HG03457 (cell line): ENCODE measurements around the gene ZNF14.
"Not testable (repeated sequence)": the region's sequence is repeated elsewhere in the genome, so short reads cannot be mapped to it uniquely, and the experiment has no call there.

Experiments
- ATAC-seq: cut with Tn5 transposase; IDR thresholded peaks from one replicate; pipeline ENCODE4 v1.9.1; 2021; ENCODE audit warnings: moderate number of reproducible peaks; ENCODE audit not compliant: unreplicated experiment

Gene ZNF14

GRCh38 chr19:19747357-19748220, 14.7 kb upstream of the ZNF14 start:
- no peak for ATAC-seq

DNA sequence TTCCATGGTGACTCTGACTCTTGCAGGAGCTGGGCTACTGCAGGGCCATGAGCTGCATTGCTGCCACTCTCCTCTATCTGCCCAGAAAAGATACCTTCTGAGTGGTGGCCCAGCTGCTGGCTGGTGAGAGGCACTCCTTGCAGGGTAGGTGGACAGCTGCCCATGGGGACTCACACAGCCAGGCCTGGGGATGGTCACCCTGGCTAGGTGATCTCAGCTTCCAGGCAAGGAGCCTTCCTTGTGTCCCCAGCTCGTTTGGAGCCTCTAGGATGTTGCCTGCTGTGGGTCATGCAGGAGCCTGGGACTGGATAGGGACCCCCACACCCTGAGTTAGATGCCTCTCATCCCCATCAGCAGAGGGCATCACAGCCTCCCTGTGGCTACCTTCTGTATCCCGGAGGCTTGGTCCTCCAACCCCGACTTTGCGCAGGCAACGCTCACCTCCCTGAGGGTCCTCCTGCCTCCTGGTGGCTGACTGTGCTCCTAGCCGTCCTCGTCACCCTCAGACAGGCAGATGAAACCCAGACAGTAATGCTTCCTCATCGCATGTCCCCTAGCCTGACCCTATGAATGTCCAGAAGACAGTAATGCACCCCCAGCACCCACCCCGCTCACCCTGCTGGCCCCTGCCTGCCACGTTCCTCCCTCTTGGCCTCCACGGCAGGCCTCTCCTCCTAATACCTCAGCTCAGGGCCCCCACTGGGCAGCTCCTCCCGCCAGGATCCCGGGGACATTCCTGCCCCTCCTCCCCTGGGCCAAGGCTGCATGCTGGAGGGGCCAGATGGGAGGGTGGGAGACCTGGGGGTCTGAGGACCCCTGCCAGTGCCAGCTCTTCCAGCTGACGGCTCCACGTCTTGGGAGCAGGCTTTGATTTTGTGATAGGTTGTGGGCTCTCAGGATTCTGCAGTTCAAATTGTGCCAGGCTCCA, 13.6 kb upstream of the ZNF14 start:
- no peak for ATAC-seq

- no peak for ATAC-seq
Observed at GRCh38 chr19:19745496-19746285, 12.8 kb upstream of the ZNF14 start.

DNA sequence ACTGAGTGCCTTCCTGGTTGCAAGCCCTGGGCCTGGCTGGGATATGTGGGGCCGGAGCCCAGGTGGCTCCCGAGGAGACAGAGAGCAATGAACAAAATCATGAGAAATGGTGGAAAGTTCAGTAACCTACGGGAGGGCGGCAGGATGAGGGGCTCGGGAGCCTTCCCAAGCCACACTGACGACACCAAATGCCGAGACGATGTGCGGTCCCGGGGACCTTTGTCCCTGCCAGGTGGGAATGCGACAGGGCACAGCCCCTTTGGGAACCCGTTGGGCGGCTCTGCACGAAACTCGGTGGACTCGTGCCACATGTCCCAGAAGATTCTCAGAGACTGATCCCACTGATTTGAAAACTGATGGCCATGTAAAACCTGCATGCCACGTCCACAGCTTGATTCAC, 11.7 kb upstream of the ZNF14 start:
- ATAC-seq, result no peak

DNA sequence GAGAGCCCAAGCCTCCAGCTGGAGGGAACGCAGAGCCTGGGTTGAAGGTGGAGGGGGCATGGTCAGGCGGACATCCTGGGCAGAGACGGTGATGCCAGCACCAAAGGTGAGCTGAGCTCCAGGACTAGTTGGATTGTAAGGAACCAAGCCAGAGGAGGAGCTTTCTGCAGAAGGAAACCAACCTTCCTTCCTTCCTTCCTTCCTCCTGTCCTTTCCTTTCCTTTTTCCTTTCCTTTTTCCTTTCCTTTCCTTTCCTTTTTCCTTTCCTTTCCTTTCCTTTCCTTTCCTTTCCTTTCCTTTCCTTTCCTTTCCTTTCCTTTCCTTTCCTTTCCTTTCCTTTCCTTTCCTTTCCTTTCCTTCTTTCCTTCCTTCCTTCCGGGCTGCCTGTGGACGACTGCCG, 11.0 kb upstream of the ZNF14 start:
- not testable (repeated sequence) for ATAC-seq

DNA sequence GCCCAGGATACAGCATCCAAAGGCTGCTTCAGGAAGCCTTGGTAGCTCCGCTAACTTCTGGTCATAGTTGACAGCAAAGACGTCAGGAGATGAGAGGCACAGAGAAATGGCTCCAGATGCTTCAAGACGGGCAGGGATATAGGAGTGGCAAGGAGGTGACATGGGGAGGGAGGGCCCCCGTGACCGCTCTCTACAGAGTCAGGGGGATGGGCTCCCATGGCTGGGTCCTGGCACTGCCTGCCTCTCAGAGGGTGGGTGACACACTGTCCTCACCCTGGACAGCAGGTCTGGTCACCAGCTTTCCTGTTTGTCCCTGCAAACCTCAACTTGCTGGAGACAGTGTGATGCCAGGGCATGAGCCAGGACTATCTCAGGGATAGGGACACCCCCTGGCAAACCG, 10.3 kb upstream of the ZNF14 start:
- no peak for ATAC-seq

- no peak for ATAC-seq
Observed at GRCh38 chr19:19742773-19743172, 9.9 kb upstream of the ZNF14 start.

DNA sequence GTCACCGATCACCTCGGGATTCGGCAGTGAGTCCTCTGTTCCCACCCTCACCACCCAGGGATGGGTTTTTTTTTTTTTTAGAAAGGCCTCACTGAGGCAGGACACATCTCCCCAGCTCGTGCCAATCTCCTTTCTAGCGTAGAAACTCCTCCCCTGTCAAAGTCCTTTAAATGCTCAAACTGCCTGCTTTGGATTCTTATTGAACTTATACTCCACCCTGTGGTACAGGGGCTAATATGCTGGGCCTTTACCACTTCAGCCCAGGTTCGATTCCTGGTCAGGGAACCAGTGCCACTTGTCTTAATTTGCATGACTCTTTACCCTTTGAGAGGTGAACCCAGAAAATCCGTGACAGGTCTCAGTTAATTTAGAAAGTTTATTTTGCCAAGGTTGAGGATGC, 8.3 kb upstream of the ZNF14 start:
- ATAC-seq, result no peak

GRCh38 chr19:19740755-19741154, 7.8 kb upstream of the ZNF14 start:
- ATAC-seq, result no peak

- no peak for ATAC-seq
Observed at GRCh38 chr19:19738564-19738963, 5.7 kb upstream of the ZNF14 start.

DNA sequence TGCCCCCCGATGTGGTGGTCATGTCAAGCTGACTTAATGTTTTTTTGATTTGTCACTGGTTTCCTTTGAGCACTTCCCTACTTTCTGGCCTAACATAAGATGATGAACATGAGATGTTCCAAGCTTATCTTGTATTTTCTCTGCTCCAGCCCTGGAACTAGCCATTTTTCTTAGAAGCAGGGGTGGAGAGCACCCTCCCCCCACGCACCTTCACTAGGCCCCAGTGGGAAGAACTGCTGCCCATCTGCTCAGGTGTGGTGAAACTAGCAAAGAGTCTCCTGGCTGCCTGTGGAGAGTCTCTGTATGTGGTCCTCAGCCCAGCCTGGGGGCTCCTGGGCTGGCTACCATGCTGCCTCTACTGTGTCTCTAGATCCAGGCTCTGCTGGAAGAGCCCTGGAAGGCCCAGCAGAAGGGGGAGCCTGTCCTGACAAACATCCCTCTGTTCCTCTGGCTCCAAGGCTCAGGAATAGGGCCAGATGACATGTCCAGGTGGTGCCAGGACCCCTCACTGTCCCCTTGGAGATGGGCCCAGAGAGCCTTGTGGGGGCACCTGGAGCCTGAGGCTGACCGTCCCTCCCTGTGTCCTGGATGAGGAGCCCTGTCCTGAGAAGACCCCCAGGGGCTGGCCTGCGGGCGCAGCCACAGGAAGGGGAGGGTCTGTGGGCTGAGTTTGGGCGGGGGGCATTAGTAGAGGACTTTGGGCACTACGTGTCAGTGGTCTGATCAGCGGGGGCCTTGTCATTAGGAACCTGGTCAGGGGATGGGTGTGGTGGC, 4.8 kb upstream of the ZNF14 start:
- ATAC-seq, result no peak

DNA sequence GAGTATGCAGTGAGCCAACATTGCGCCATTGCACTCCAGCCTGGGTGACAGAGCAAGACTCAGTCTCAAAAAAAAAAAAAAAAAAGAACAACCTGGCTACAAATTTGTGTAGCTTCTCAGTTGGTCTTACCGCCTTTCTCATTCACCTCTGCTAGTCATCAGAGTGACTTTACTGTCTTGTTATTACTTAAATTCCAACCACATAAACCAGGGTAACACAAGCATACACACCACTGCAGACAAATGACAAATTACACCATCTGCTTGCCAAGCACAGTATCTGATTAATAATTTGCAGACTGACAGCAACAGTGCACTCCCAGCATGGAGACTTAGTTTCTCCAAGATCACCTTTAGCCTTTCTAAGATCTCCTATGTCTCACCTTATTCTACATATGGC, 11.0 kb downstream of the ZNF14 start:
- no peak for ATAC-seq

- no peak for ATAC-seq
Observed at GRCh38 chr19:19719798-19720197, 13.1 kb downstream of the ZNF14 start.

DNA sequence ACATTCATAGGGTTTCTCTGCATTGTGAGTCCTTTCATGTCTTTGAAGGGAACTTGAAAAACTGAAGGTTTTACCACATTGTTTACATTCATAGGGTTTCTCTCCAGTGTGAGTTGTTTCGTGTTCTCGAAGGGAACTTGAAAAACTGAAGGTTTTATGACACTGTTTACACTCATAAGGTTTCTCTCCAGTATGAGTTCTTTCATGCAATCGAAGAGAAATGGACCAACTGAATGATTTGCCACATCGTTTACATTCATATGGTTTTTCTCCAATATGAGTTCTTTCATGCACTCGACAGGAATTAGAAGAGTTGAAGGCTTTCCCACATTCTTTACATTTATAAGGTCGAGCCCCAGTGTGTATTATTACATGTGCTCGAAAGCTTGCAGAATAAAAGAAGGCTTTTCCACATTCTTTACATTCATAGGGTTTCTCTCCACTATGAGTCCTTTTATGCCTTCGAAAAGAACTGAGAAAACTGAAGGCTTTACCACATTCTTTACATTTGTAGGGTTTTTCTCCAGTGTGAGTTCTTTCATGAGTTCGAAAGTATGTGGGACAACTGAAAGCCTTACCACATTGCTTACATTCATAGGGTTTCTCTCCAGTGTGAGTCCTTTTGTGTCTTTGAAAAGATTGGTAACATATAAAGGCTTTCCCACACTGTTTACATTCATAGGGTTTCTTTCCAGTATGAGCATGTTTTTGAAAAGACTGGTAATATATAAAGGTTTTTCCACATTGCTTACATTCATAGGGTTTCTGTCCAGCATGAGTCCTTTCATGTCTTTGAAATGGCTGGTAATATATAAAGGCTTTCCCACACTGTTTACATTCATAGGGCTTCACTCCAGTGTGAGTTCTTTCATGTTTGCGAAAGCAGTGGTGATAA, 20.7 kb downstream of the ZNF14 start:
- ATAC-seq, result no peak

GRCh38 chr19:19711306-19711933, 21.5 kb downstream of the ZNF14 start:
- no peak for ATAC-seq

- no peak for ATAC-seq
Observed at GRCh38 chr19:19710506-19710905, 22.4 kb downstream of the ZNF14 start.

DNA sequence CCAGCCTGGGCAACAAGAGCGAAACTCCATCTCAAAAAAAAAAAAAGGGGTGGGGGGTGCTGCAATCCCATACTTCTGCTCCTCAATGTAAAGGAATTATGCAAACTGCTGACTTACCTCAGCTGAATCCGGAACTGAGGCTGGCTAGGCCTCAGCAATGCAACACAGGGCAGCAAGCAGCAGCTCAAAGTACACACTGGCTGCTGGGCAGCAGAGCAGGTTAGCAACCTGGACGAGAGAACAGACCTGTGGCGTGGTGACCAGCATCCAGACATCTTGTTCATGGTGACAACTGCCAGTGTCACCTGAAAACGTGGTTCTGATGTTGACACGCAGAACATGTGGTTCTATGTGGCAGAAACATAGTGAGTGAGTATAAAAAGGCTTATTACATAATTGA, 28.1 kb downstream of the ZNF14 start:
- ATAC-seq, result no peak

GRCh38 chr19:19700493-19700892, 32.4 kb downstream of the ZNF14 start:
- not testable (repeated sequence) for ATAC-seq

GRCh38 chr19:19697589-19697988, 35.3 kb downstream of the ZNF14 start:
- ATAC-seq, result no peak
